Choroid plexus epithelial cell (primary cell): ENCODE results near the gene KIAA1217.

Experiments
- DNase-seq: peaks from one replicate; pipeline ENCODE4 v3.0.0-alpha.2; 2010; ENCODE audit warnings: low read depth
- H3K4me3 ChIP-seq: 2 replicates; pipeline ENCODE4 v1.5.1; 2011; ENCODE audit warnings: low read depth, mild to moderate bottlenecking, control low read depth, low read length, moderate library complexity
- TF ChIP-seq, protein P1 (sequence below): conservative IDR thresholded peaks from 2 replicates; pipeline ENCODE4 v1.5.1; 2011; ENCODE audit warnings: low read depth, mild to moderate bottlenecking, control low read depth, inconsistent platforms, low read length, moderate library complexity

The KIAA1217 gene

DNA sequence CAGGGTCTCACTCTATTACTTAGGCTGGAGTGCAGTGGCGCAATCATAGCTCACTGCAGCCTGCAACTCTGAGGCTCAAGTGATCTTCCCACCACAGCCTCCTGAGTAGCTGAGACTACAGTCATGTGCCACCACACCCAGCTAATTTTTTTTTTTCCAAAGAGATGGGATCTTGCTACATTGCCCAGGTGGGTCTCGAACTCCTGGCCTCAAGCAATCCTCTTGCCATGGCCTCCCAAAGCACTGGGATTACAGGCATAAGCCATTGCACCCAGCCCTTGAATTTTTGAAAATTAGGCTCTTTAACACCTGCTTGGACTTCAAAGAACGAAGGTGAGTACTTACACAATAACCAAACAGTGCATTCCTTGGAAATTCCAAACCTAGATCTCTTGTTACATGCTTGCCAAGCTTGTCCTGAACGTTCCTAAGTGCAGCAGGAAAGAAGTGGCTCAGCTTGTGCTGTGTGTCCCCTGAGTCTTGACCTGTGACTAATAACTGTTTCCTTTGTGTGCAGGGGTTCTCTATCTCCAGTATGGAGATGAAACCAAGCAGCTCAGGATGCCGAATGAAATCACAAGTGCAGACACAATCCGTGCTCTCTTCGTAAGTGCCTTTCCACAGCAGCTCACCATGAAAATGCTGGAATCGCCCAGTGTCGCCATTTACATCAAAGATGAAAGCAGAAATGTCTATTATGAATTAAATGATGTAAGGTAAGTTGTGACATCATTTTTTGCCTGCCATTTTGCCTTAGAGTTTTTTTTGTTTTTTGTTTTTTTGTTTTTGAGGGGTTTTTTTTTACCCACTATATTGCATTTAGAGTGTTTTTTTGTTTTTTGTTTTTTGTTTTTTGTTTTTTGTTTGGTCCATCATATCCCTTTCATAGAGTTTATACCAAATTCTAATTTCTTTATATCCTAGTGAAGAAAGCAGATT lies 223.8 kb downstream of the KIAA1217 start:
- TF ChIP-seq, protein P1, sequence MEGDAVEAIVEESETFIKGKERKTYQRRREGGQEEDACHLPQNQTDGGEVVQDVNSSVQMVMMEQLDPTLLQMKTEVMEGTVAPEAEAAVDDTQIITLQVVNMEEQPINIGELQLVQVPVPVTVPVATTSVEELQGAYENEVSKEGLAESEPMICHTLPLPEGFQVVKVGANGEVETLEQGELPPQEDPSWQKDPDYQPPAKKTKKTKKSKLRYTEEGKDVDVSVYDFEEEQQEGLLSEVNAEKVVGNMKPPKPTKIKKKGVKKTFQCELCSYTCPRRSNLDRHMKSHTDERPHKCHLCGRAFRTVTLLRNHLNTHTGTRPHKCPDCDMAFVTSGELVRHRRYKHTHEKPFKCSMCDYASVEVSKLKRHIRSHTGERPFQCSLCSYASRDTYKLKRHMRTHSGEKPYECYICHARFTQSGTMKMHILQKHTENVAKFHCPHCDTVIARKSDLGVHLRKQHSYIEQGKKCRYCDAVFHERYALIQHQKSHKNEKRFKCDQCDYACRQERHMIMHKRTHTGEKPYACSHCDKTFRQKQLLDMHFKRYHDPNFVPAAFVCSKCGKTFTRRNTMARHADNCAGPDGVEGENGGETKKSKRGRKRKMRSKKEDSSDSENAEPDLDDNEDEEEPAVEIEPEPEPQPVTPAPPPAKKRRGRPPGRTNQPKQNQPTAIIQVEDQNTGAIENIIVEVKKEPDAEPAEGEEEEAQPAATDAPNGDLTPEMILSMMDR, result no peak
- peak; percentile 61 for DNase-seq
- no peak overlapping the region for H3K4me3 ChIP-seq

DNA sequence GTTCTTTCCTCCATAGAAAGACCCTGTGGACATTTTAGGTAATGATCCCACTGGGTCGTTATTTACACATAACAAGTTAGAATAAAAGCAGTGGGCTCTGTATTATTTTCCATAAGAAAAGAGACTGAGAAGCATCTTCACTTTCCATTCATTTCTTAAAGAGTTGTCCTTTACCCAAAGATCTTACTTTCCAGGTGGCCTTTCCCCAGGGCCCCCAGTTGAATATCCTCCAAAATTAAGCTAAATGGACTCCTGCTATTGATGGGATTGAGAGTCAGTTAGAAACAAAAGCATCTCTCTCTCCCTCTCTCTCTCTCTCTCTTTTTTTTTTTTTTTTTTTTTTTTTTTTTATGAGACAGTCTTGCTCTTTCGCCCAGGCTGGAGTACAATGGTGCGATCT lies 224.8 kb downstream of the KIAA1217 start:
- H3K4me3 ChIP-seq, result no peak overlapping the region
- no peak for DNase-seq
- TF ChIP-seq, protein P1, result no peak

DNA sequence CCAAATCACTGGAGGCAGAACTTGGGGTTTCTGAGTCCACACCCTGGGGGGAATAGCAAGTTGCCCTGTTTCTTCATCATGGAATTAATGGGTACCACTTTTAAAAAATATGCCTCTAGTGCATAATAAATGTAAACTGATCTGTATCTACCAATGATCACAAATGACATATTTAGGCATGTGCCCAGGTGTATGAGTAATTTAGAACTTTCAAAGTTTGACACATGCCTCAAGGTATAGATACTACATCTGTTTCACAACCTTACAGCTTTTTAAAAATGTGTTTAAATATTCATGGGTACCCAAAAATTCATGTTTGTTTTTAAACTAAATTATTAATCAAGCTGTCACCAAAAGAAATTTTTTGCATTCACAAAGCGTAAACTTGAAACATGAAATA lies 226.0 kb downstream of the KIAA1217 start:
- H3K4me3 ChIP-seq, result no peak overlapping the region
- no peak for DNase-seq
- TF ChIP-seq, protein P1, result no peak

DNA sequence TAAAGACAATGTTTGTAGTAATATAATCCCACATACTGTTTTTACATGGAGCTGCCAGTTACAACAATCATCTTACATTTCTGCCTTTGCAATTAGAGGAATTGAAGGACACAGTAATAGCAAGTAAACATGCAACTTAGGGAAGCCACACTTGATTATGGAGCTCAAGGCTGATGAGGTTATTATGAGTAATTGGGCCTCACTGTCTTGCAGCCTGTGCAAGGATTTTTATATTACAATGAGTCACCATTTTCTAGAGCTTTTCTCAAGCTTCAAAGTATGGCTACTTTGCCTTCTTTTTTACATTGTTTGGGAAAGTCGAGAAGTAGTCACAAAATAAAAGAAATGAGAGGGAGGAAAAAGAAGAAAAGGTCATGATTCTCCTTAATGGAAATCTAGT lies 226.4 kb downstream of the KIAA1217 start:
- TF ChIP-seq, protein P1, result no peak
- DNase-seq, result peak; percentile 55
- no peak overlapping the region for H3K4me3 ChIP-seq

DNA sequence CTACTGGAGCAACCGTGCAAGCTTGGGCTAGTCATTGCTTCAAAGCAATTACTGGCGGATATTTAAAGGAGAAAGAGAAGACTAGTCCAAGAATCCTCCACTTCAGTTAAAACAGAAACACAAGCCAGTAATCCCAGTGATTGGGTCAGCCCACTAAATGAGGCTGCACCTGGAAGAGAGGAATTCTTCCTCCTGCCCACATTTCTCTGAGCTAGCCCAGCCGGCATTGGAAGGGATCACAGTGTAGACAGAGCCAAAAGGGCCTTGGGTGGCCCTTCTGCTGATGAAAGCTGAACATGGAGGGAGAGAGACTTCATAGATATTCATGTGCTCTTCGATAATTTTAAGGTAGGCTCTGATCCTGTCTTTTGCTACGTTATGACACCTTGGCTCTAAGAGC lies 228.4 kb downstream of the KIAA1217 start:
- TF ChIP-seq, protein P1, result no peak
- DNase-seq, result no peak
- no peak overlapping the region for H3K4me3 ChIP-seq

DNA sequence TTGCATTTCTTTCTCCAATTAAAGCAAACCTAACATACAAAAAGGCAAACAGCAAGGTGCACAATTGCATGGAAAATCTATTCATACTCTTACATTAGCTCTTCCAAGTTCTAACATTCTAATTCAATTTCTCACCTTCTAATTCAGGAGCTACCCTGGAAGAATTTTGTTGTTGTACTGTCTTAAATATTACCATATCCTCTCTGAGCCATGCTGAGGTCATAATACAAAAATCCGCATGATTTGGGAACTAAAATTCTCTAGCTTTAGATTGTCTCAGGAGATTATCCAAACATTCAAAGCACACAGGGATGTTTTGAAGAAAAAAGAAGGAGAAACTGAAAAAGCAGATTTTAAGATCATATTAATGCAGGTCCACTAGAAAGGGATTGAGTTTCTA lies 229.9 kb downstream of the KIAA1217 start:
- DNase-seq, result peak; percentile 39
- TF ChIP-seq, protein P1, result no peak
- no peak overlapping the region for H3K4me3 ChIP-seq

DNA sequence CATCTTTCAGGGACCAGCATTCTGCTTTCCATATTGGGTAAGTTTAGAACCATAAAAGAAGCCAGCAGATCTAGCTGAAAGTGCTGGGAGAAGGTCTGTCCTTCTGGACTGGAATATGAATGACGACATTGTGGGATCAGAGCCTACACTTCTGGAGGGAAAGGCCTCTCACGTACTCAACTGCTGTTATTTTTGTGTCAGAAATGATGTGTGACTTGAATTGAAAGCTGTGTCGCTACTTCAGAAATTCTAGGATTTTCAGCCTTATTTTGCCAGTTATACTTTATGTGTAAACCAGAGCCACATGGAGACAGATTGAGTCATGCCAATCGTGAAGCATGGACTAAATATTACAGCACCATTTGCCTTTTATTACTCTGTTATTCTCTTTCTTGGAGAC lies 231.0 kb downstream of the KIAA1217 start:
- TF ChIP-seq, protein P1, result no peak
- H3K4me3 ChIP-seq, result no peak overlapping the region
- DNase-seq, result no peak
